Measurements from ENCODE around the gene ZNF740. TPM values are rescaled to one million over a fixed set of nuclear protein-coding genes. Genes with fewer than 3 reads are reported as not detected.

Gene ZNF740
- total RNA-seq, 3 donors from 2014 or later (not counting 1 experiment from before 2014, with no cell fraction given), result 37.1 to 65.9 (median 45.3) TPM

DNA sequence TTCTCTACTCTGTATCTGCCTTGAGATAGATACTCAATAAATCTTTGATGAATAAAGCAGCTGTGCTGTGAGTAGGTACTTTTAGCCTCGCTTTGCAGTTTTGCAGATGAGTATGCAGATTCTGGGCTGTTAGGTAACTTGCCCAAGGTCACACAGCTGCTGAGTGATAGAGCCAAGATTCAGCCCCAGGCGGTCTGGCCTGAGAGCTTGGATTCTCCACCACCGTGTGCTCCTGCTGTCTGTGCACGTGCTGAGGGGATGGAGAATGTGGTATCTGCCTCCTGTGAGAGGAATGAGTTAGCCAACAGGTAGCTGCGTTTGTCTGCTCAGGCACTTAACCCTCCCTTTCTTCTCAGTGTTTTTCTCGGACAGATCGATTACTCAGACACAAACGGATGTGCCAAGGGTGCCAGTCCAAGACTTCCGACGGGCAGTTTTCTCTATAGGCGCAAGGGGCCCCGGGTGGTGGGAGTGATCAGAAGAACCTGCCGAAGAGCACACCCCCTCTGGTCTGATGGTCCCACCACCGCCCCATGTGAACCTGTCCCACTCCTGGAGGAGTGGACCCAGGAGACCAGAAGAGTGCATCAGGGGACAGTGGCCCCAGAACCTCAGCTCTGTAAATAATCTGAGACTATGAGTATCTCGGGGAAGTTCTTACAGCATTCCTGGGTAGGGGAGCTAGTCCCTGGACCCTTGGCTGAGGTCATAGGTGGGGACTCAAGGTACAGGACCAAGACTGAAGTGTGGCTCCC, 6.8 kb downstream of the ZNF740 start:
- Mint-ChIP-seq H3K9me3 (no peaks in the 10 kb centered on the region), H3K4me1 (peaks cover 8 to 31% of the 10 kb centered on the region in 2 donors), H3K27me3 (ENCODE audit: low read depth in 2 of 2) (no peaks in the 10 kb centered on the region), H3K4me3 (no peak overlapping the region), H3K36me3 (no peaks in the 10 kb centered on the region), H3K27ac (no peak overlapping the region)
- no peak for TF ChIP-seq CTCF (IDR thresholded peaks at IDR 0.05)
- no peak overlapping the region for H3K4me3 ChIP-seq (ENCODE audit: low read length)
- WGBS (ENCODE audit: insufficient coverage), result 95% methylated on average over 15 of the region's 15 CpGs
- intact Hi-C loops (cut with micrococcal nuclease), result no loop called here
- peaks cover under 1% of the 10 kb centered on the region for H3K4me1 ChIP-seq (ENCODE audit: control insufficient read depth, insufficient read depth, low read length)
- no peaks in the 10 kb centered on the region for H3K27me3 ChIP-seq (ENCODE audit: control insufficient read depth, insufficient read depth, low read length)
- no peak overlapping the region for H3K27ac ChIP-seq (ENCODE audit: low read length)
- no peaks in the 10 kb centered on the region for H3K9me3 ChIP-seq (ENCODE audit: control insufficient read depth, insufficient read depth, low read length)
- ATAC-seq (no peak), DNase-seq (no peak)
- peaks cover 75% of the 10 kb centered on the region for H3K36me3 ChIP-seq (ENCODE audit: control insufficient read depth, insufficient read depth, low read length)

DNA sequence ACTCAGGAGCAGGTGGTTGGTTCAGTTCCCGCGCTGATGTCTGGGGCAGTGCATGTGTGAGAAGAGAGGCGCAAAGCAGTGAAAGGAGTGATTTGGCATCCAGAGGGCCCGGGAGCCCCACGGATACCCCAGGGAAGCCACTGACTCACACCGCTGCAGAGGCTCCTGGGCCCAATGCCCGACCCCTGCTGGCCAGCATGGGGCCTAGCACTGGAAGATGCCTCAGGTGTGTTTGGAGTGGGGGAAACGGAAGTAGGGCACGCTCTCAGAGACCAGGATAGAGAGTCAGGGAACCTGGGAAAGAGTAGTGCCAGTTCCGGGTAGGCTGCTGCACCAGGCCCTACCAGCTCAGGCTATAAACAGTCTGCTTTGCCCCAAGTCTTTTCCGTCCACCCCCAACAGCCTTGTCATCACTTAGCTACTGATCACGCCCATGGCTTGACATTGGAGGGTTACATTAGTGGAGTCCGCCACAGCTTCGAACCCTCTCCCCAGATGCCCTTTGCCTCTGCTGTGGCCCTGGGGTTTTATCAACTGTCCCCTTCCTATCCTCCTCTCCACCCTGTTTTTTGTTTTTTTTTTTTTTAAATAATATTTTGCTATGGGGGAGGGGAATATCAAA, 9.7 kb downstream of the ZNF740 start:
- no peaks in the 10 kb centered on the region for H3K27me3 ChIP-seq (ENCODE audit: control insufficient read depth, insufficient read depth, low read length)
- no peak overlapping the region for H3K4me3 ChIP-seq (ENCODE audit: low read length)
- no peak for TF ChIP-seq CTCF (IDR thresholded peaks at IDR 0.05)
- H3K4me3 Mint-ChIP-seq, result no peak overlapping the region
- H3K9me3 ChIP-seq (ENCODE audit: control insufficient read depth, insufficient read depth, low read length), result no peaks in the 10 kb centered on the region
- H3K36me3 ChIP-seq (ENCODE audit: control insufficient read depth, insufficient read depth, low read length), result peaks cover 84% of the 10 kb centered on the region
- H3K27ac ChIP-seq (ENCODE audit: low read length), result no peak overlapping the region
- H3K27me3 Mint-ChIP-seq (ENCODE audit: low read depth in 2 of 2), result no peaks in the 10 kb centered on the region
- H3K9me3 Mint-ChIP-seq, result no peaks in the 10 kb centered on the region
- ATAC-seq, result peak; percentile 52 to 81 (median 74)
- H3K4me1 ChIP-seq (ENCODE audit: control insufficient read depth, insufficient read depth, low read length), result no peaks in the 10 kb centered on the region
- H3K27ac Mint-ChIP-seq, result no peak overlapping the region
- DNase-seq, result peak in 1 of 2 donors; percentile 73
- WGBS (ENCODE audit: insufficient coverage), result 79% methylated on average over 14 of the region's 14 CpGs
- H3K36me3 Mint-ChIP-seq, result no peaks in the 10 kb centered on the region
- intact Hi-C loops (cut with micrococcal nuclease), result loop anchor here (1.0 kb wide), 1 partner anchor 31 kb away; no protein-coding TSS in a partner anchor
- peaks cover 0 to 21% of the 10 kb centered on the region in 2 donors for H3K4me1 Mint-ChIP-seq

DNA sequence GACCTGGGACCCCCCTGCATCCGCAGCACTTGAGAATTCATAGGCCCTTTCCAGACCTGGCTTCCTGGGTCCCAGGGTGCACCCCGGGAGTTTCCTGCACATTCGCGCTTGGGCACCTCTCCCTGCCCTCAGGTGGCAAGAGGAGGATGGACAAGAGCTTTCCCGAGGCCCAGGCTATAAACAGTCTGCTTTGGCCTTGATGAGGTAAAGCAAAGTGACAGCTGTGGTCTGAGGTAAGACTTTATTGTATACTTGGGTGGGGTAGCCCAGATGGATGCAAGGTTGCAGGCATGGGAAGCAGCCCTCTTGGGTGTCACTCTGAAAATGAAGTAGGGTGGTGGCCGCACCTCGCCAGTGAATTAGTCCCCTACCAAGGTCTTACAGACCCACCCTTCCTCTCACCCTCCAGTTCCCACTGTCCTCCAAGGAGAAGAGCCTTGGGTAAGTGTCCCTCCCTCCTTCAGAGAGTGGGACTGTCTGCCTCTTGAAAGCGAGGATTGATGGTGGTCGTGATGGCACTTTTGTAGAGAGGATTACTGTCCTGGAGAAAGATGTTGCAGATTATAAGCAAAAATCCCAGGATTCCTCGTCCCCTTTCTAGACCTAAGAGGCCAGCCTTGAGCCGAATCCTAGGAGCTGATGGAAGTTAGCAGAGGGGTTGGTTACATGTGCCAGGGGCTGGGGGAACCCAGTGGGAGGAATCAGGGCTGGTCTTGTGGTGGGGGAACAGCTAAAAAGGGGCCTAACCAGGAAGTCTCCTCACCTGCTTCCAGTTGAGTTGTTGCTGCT, 10.8 kb downstream of the ZNF740 start:
- Histone ChIP-seq H3K27me3 (ENCODE audit: control insufficient read depth, insufficient read depth, low read length) (no peaks in the 10 kb centered on the region), H3K9me3 (ENCODE audit: control insufficient read depth, insufficient read depth, low read length) (no peaks in the 10 kb centered on the region), H3K4me3 (ENCODE audit: low read length) (no peak overlapping the region), H3K36me3 (ENCODE audit: control insufficient read depth, insufficient read depth, low read length) (peaks cover 84% of the 10 kb centered on the region), H3K4me1 (ENCODE audit: control insufficient read depth, insufficient read depth, low read length) (no peaks in the 10 kb centered on the region), H3K27ac (ENCODE audit: low read length) (no peak overlapping the region)
- WGBS (ENCODE audit: insufficient coverage), result 95% methylated on average over 11 of the region's 11 CpGs
- H3K27ac Mint-ChIP-seq, result no peak overlapping the region
- intact Hi-C loops (cut with micrococcal nuclease), result no loop called here
- H3K36me3 Mint-ChIP-seq, result no peaks in the 10 kb centered on the region
- no peaks in the 10 kb centered on the region for H3K27me3 Mint-ChIP-seq (ENCODE audit: low read depth in 2 of 2)
- DNase-seq (no peak), ATAC-seq (no peak)
- no peaks in the 10 kb centered on the region for H3K9me3 Mint-ChIP-seq
- TF ChIP-seq CTCF (IDR thresholded peaks at IDR 0.05), result no peak
- no peak overlapping the region for H3K4me3 Mint-ChIP-seq
- H3K4me1 Mint-ChIP-seq, result peaks cover 0 to 29% of the 10 kb centered on the region in 2 donors

All from natural killer cell (primary cell).